LNCaP clone FGC (cell line): ENCODE results near the gene TBX1.

Experiments used
- DNase-seq: peaks from one replicate; pipeline ENCODE4 v3.0.0-alpha.2; 2011; ENCODE audit warnings: low read depth
- H3K4me3 ChIP-seq: 2 replicates; pipeline ENCODE4 v1.5.1; 2011; ENCODE audit warnings: mild to moderate bottlenecking, low read depth, low read length, control low read depth
- CTCF ChIP-seq: IDR thresholded peaks from 2 replicates; pipeline ENCODE4 v1.5.1; 2012; ENCODE audit warnings: mild to moderate bottlenecking; ENCODE audit not compliant: control insufficient read depth, insufficient read depth; ENCODE audit errors: extremely low read depth

TBX1 gene

DNA sequence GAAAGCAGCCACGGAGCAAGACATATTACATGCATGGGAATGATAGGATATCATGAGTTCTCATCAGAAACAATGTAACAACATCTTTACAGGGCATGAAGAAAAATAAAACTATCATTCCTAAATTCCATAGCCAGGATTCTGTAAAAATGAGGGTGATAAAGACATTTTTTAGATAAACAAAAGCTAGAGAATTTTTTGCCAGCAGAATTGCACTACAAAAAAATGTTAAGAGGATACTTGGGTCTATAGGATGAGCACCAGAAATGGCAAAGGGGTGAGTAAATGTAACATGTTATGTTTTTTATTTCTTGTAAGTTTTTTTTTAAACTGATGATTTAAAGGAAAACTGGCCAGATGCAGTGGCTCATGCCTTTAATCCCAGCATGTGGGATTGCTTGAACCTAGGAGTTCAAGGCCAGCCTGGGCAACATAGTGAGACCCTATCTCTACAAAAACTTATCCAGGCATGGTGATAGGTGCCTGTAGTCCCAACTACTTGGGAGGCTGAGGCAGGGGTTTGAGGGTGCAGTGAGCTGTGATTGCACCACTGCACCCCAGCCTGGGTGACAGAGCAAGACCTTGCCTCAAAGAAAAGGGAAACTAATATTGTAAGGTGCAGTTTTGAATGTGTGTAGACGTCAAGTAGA, 33.2 kb downstream of the TBX1 start:
- H3K4me3 ChIP-seq = no peak overlapping the region
- no peak for DNase-seq
- no peak for TF ChIP-seq CTCF

- TF ChIP-seq CTCF = no peak
- no peak for DNase-seq
- H3K4me3 ChIP-seq = no peak overlapping the region
These were observed 35.0 kb downstream of the TBX1 start for GRCh38 chr22:19795617-19796008.

- no peak for TF ChIP-seq CTCF
- no peak overlapping the region for H3K4me3 ChIP-seq
- no peak for DNase-seq
These were observed 35.6 kb downstream of the TBX1 start for GRCh38 chr22:19796160-19796559.

- H3K4me3 ChIP-seq = no peak overlapping the region
- no peak for DNase-seq
- no peak for TF ChIP-seq CTCF
These were observed 36.8 kb downstream of the TBX1 start for GRCh38 chr22:19797086-19798002.

GRCh38 chr22:19798003-19798665, 37.6 kb downstream of the TBX1 start:
- TF ChIP-seq CTCF = no peak
- no peak for DNase-seq
- no peak overlapping the region for H3K4me3 ChIP-seq

DNA sequence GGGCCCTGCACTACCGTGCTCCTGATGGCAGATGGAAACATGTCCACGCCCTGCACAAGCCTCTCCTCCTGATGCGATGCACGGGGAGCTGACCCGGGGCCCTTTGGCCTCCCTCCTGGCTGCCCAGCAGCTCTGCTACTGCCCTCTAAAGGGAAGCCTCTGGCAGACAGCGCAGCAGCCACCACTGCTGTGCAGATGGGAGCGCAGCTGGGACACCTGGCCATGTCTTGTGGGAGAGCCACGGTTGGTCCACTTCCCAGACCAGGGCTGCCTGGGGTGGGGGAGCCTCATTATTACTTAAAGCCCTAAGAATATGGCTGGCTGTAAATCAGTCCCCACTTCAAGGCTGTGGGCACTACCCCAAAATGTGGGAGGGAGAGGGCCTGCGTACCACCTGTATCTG, 38.3 kb downstream of the TBX1 start:
- TF ChIP-seq CTCF = no peak
- no peak for DNase-seq

More for the DNA sequence above, 38.3 kb downstream of the TBX1 start:
- no peak overlapping the region for H3K4me3 ChIP-seq
